Measurements from ENCODE around the gene SLC8A3.

DNA sequence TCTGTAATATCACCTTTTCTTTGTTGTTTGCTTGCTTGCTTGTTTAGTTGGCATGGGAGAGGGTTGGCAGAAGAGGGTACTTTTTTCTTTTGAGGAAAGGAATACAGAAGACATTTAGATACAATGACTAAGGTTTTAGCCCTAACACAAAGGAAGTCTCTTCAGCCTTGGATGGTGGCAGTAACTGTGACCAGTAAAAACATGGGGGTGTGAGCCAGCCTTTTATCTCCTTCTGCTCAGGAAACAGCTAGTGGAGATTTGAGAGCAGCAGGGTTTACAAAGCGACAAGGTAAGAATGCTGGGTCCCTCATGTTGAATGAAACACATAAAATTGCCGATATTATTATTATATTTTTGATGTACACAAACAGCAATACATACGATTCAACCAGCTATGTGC is 40.4 kb downstream of the SLC8A3 start:
- TF ChIP-seq, protein P1, sequence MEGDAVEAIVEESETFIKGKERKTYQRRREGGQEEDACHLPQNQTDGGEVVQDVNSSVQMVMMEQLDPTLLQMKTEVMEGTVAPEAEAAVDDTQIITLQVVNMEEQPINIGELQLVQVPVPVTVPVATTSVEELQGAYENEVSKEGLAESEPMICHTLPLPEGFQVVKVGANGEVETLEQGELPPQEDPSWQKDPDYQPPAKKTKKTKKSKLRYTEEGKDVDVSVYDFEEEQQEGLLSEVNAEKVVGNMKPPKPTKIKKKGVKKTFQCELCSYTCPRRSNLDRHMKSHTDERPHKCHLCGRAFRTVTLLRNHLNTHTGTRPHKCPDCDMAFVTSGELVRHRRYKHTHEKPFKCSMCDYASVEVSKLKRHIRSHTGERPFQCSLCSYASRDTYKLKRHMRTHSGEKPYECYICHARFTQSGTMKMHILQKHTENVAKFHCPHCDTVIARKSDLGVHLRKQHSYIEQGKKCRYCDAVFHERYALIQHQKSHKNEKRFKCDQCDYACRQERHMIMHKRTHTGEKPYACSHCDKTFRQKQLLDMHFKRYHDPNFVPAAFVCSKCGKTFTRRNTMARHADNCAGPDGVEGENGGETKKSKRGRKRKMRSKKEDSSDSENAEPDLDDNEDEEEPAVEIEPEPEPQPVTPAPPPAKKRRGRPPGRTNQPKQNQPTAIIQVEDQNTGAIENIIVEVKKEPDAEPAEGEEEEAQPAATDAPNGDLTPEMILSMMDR (IDR thresholded peaks at IDR 0.05) = no peak
- no peak for TF ChIP-seq POLR2A (IDR thresholded peaks at IDR 0.05)
